HL-60/S4 treated with retinoic acid at 250 ng/mL for 4 days and 3 days (cell line): ENCODE data around the gene TMEM187.

Experiments used
- in situ Hi-C: fragments of 300-500 bp; cut with MboI; formaldehyde crosslinking; loops from 2 replicates; pipeline ENCODE4 v1.7.0; 2022; ENCODE audit warnings: low sequenced_read_pairs

Gene TMEM187

DNA sequence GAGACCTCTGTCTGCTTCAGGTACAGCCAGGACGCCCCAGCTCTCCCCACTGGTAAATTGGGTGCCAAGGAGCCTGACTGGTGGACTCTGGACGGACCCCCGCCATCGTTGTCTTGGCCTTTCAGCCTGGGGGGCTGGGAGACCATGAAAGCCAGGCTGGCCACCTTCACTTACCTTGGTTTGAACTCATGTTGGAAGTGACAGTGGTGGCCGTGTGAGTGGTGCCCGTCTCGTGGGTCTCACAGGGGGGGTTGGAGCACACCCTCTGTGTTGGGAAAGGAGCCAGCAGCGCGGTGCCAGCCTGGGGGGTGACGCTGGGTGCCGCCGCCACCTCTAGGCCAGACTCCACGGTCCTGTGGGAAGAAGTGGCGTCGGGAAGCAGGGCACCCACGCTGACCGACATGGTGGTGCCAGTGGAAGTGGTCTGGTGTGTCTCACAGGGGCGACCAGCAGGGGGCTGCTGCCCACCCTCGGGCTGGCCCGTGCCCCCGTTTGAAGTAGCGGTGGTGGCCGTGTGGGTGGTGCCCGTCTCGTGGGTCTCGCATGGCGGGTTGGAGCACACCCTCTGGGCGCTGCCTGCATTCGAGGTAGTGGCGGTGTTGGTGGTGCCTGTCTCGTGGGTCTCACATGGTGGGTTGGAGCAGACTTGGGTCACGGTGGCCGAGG is 18.5 kb upstream of the TMEM187 start:
- in situ Hi-C loops: no loop called here

DNA sequence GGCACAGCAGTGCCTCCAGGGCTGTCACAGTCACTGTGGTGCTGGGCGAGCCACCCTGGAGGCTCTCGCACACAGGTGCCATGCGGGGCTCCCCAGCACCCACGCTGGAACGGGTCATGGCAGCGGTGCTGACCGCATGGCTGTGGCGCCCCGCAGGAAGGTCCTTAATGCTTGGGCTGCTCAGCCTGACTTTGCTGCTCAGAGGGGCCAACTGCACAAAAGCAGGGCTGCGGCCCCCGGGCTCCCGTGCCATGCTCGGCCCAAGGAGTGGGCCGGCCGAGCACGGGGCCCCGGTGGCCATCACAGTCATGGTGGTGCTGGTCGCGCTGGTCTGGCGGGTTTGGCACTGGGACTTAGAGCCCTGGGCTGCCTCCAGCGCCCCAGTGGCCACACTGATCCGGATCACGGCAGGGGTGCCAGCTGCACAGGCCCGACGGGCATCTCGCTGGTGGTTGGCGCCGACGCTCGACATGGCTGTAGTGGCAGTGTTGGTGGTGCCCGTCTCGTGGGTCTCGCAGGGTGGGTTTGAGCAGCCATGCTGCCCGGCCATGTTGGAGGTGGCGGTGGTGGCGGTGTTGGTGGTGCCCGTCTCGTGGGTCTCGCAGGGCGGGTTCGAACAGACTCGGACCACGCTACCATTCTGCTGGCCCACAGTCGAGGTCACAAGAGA is 17.9 kb upstream of the TMEM187 start:
- in situ Hi-C loops: no loop called here

DNA sequence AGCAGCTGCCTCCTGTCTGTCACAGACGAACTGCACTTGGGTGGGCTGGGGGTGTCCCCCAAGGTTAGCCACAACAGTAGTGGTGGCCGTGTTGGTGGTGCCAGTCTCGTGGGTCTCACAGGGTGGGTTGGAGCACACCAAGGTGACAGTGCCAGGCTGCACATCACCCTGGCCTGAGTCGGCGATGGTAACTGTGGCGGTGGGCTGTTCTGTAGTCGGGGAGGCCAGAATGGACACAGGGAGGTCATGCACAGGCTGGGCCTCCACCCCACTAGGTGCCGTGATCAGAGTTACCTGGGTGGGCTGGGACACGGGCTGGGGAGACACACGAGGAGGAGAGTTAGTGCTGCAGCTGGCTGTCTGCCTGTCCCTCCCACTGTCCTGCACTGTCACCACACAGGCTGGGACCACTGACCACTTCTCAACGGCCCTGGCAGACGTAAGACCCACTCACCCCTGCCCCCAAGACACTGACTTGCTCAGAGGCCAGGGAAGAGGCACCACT is 17.3 kb upstream of the TMEM187 start:
- in situ Hi-C loops: no loop called here

DNA sequence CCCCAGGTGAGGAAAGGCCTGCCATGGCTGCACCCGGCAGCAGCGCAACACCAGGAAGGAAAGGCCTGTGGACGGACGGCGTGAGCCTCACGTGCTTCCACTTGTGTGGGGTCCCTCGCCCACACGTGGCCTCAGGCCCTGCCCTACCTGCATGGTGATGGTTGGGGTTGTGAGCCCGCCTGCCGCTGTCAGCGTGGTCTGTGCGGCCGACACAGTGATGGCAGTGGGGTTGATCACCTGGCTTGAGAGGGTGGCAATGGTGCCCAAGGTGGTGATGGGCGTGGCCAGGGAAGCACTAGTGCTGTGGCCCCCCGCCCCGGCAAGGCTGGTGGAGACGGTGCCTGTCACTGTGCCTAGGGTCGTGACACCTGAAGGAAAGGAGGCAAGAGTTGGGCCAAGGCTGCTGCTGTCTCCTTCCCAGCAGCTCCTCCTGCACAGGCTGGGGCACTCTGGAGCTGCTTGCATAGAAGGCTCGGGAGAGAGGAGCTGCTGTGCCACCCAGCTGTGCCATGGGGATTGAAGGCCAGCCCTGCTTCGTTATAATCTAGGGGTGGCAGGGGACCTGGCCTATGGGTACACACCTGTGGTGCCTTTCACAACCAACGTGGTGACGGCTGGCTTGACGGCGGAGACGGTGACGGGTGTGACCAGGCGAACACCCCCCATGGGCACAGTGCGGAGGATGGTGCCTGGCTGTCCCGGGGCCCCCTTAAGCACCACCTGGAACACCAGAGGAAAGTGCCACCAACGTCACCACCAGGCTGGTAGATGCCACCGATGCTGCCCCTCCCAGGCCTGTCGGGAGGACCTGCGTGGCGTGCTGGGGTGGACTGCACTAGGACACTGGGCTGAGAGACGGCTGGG is 16.3 kb upstream of the TMEM187 start:
- in situ Hi-C loops: no loop called here

DNA sequence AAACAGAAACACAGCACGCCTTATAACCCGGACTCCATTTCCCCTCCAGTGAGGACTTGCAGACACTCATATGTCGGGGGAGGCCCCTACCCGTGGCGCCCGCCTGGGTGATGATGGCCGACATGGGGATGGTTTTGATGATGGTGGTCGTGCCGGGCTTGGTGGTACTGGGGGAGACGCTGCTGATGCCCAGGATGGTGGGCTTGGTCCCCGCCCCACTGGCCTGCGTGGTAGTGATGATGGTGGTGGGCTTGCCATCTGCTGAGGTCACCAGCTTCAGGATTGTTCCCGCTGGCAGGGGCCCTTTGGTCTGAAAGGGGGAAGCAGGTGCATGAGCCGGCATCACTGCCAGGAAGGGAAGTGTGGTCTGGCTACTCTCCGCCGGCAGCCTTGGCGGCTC is 15.3 kb upstream of the TMEM187 start:
- in situ Hi-C loops: no loop called here

DNA sequence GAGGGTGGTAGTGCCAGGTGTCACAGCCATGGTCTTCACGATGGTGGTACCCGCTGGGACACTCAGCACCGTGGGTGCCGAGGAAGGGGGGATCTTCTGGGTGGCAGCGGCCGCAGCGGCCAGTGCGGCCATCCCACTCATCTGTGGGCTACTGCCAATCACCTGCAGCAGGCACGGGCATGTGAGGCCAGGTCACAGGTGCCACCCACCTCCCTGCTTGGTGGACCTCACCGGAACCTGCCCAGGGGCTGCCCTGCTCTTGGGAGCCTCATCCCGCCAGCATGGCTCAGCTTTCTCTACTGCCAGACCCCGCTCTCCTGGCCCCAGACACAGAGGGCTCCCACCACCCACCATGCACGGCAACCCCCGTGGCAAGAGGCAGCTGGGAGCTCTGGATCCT is 13.9 kb upstream of the TMEM187 start:
- in situ Hi-C loops: no loop called here

DNA sequence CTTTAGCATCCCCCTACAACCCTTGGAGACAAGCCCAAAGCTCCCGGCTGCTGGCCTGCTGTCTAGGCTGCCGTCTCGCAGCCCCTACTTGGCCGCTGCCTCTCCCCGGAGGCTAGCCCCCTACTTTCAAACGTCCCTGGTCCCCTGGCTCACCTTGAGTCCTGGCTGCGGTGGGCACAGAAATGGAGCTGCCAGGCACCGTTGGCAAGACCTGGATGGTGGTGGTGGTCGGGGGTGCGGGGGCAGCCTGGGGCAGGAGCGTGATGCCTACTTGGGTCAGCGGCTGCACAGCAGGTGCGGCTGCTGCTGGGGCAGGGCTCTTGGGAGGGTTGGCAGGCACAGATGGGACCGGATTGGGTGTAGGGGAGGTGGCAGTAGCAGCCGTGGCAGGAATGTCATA is 12.9 kb upstream of the TMEM187 start:
- in situ Hi-C loops: no loop called here

DNA sequence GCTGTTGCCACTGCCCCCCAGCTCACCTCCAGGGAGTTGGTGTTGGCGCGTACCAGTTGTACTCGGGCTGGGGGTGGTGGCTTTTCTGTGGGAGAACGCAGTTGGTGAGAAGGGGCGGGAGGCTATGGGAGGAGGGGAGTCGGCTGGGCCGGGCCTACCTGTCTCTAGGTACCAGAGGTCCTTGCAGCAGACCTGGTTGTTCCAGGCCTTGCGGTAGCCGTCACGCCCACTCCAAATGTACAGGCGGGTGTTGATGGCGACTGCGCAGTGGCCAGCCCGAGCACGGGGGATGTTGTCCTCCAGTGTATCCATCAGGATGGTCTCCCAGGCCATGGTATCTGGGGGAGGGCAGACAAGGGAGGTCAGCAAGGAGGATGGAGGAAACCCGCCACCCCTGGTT is 12.5 kb upstream of the TMEM187 start:
- in situ Hi-C loops: no loop called here

DNA sequence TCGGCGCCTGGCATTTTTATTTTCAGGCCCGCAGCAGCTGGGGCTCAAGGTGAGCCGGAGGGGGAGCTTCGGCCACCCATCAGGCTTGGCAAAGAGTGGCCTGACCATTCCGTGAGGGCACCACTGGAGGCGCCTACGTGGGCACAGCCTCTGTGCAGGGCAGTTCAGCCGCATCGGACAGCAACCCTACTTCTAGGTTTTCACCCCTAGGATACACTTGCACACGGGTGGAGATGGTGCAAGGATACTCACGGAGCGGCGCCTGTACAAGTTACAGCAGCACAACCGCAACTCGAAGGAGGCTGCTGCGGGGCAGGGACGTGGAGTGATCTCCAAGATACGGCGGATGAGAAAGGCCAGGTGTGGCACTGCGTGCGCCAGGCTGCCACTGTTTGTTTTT is 11.8 kb upstream of the TMEM187 start:
- in situ Hi-C loops: no loop called here

DNA sequence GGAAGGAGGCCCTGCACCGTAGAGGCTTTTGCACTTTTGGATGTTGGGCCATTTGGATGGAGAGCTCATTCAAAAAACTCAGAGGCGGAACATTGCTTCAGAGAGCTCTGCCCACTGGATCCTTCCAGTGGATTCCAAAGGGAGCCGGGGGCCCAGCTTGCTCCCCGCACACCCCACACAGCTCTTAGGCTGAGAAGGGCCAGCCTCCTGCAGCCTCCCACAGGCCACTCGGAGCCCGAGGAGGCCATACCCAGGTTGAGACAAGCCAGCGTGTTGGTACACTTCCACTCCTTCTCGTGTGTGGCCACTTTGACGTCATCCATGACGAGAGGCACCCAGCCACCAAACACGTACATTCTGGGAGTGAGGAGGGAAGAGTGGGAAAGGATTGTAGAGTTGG is 11.3 kb upstream of the TMEM187 start:
- in situ Hi-C loops: no loop called here

DNA sequence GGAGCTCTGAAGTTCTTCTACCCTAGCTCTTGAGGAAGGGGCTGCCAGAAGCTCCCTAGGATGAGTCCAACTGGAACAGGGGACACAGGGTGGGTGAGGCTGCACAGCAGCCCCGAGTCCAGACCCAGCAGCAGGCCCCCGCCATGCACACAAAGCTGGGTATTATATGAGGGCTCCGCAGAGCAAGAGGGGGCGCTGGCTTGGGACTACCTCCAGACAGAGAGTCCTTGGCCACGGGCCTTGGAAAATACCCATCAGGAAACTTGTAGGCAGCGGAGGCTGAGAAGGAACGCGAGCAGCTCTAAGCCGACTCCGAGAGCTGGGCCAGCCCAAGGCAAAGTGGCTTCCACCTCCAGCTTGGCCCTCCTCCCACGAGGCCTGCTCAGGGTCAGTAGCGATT is 9.0 kb upstream of the TMEM187 start:
- in situ Hi-C loops: no loop called here

DNA sequence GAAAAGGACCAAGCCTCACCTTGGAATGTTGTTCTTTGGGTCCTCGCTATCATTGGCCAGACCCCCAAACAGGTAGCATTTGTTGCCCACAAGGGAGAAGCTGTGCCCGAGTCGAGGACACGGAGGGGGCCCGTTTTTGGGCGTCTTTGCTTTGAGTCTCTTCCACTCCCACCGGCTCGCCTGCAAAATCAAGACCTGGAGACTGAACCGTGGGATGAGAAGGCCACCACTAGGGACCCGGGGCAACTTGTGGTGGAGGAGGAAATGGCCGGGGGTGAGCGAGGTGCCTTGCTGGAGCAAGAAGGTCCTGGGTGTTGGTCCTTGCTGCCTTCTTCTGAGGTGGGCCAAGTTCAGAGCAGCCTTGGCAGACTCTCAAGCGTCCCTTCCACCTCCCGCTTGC is 8.4 kb upstream of the TMEM187 start:
- in situ Hi-C loops: no loop called here

DNA sequence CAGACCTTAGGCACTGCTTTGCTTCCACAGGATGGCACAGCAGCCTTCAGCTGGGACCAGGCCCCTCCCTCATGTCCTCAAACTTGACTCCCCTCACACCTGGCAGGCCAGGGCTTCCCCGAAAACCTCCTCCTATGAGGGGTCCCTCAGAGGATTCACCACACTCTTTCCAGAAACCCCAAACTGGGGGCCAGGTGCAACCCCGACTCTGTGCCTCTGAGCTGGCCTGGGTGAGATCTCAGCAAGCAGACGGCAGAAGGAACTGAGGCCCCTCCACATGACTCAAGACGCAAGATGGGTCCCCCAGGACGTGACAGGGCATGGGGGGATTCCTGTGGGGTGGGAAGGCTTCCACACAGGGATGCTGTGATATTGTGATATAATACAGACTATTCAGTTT is 7.1 kb upstream of the TMEM187 start:
- in situ Hi-C loops: no loop called here

DNA sequence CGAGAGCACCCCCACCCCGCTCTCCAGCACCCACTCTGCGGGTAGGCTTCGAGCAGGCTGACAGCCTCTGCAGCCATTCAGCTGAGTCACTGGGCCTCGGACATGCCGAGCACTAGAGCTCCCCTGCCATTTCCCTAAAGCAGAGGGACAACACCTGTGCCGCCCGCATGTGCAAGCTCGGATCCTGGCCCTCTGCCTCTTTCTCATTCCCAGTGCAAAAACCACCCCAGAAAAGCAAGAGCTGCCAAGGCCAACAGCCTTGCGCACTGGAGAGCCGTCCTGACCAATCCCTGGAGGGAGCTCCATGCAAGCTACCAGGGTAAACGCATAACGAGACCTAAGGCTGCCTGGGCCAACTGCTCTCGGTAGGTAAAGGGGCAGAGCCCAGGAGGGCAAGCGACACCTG is 6.3 kb upstream of the TMEM187 start:
- in situ Hi-C loops: no loop called here

DNA sequence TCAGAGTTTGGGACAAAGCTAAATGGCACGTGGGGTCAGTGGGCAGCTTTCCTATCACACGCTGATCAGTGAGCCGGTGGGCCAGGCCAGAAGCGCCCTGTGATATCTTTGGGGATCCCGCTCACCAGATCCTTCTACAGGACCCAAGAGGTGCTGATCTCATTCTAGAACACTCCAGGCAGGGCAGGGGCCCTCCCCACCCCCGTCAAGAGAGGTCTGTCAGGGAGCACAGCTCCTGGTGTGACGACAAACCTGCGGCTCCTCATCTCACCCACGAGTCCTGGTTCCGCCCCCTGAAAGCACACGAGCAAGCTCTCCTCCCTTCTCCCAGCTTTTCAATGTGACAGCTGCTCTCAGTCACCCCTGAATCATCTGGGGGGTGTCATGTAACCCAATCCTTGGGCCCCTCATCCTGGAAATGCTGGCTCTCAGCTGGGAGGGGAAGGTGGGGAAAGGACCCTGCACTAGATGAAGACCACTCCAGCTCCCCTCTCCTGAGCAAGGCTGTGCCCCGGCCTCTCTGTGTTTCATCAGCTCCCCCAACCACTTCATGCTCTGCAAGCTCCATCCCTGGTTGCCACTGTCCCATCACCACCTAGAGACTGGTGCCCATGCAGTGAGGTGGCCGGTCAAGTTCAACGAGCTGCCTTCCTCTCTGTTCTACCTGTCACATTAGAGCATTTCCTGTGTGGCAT is 5.6 kb upstream of the TMEM187 start:
- in situ Hi-C loops: no loop called here

DNA sequence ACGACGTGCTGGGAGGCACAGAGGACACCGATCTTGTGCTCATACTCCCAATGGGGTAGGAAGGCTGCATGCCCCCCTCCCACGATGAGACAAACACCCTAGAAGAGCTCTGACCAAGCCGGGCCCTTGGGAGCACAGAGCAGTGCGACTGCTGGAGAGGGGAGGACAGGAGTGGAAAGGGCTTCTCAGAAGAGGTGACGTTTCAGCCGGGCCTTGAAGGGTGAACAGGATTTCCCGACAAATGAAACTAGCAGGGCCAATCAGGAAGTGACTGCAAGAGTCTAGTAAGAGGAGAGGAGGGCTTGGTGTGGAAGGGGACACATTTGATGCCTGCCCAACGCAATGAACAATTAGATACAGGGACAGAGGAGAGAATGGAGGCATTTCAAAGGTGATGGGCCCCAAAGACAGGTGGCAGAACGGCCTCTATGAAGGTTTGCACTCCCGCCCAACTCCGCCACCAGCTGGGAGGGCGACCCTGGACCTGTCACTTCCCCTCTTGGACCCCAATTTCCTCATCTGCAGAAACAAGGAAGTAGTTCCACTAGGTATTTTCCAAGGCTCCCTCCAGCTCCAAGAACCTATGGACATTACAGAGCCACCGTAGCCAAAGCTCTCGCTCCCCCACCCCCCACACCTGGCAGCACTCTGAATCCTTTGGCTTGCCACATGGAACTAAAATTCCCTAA is 4.9 kb upstream of the TMEM187 start:
- in situ Hi-C loops: no loop called here

DNA sequence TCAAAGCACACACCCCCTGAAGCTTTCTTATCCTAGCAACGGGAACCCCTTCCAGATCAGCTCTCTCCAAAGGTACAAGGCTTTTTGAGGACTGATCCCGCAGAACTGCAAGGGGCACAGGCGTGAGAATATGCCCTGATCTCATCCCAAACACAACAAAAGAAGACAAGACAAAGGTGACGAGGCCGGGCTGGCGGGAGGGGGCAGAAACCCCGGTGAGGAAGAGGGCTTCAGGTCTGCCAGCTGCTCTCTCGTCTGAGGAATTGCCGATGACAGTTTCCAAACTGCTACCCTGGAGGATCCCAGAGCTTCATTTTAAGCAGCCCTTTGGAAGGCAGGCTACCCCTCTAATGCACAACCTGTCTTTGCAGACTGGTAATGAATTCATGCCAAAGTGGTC is 4.3 kb upstream of the TMEM187 start:
- in situ Hi-C loops: no loop called here

DNA sequence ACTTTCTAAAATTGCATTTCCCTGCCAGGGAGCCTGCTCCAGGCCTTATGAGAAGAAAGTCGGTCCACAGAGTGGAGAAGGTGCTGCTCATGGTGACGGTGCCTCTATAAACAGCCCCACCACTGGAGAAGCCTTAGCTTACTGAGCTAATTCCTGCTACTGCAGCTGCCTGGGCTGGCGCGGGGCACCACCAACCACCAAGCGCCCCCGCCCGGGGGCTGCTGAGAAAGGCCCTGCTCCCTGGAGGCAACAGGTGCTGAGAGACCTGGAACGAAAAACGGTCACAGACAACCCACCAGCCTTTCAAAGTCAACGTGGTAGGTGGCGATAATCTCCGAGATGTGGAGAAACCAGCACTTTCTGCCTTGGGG is 3.8 kb upstream of the TMEM187 start:
- in situ Hi-C loops: no loop called here

DNA sequence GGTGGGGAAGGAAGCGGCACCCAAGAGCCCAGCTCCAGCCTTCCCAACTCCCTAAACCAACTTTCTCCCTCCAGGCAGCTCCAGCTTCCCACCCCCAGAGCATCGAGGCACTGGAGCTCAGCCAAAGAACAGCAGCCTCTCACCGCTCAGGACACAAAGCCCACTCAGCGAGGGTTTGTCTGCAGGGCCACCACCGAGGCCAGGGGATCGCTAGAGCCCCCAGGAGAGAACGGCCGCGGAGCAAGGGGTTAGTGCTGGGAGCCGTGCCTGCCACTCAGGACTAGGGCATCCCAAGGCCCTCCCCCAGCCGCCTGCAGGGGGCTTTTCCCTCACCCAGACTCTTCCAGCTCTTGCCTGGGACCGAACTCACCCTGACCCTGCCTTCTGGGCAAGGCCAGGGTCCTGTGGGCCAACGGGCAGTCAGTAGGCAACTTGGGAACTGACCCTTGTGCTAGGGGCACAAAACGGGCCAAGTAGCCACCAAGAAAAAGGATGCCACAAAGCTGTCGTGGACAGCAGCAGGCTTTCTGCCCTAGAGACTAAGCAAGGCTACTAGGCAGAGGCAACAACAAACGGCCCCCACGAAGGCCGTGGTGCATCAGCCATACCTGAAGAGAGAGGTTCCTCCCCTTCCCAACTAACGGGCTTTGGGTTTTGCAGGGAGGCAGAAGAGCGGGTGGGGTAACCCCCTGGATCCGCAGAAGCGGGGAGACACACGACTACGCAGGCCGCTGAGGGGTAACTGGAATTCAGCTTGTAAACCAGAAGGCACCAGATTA is 3.2 kb upstream of the TMEM187 start:
- in situ Hi-C loops: no loop called here

DNA sequence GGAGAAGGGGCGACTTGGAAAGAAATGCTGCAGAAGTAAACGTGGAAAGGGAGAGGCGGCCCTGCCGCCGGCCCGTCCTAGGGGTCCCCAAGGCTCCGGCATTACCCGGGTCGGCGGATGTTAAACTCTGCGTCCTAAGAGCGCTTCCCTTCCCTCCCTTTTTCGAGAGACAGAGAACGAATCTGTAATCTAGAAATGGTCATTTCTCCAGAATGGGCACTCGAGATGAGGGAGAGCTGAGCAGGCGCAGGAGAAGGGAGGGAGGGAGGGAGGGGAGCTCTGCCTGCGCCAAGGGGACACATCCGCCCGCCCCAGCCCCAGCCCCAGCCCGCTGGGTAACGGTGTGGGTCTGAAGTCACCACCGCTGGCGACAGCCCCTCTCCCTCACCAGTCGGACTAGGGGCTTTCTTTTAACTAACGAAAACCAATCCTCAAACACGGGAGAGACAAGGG is 2.6 kb upstream of the TMEM187 start:
- in situ Hi-C loops: no loop called here
